GM21360 (cell line): ENCODE measurements around the gene PCDH1.
"Not testable (repeated sequence)": the region's sequence is repeated elsewhere in the genome, so short reads cannot be mapped to it uniquely, and the experiment has no call there.

Experiments used
- ATAC-seq: cut with Tn5 transposase; IDR thresholded peaks from one replicate; pipeline ENCODE4 v1.9.1; 2021; ENCODE audit warnings: mild to moderate bottlenecking, moderate library complexity; ENCODE audit not compliant: unreplicated experiment

Gene PCDH1

DNA sequence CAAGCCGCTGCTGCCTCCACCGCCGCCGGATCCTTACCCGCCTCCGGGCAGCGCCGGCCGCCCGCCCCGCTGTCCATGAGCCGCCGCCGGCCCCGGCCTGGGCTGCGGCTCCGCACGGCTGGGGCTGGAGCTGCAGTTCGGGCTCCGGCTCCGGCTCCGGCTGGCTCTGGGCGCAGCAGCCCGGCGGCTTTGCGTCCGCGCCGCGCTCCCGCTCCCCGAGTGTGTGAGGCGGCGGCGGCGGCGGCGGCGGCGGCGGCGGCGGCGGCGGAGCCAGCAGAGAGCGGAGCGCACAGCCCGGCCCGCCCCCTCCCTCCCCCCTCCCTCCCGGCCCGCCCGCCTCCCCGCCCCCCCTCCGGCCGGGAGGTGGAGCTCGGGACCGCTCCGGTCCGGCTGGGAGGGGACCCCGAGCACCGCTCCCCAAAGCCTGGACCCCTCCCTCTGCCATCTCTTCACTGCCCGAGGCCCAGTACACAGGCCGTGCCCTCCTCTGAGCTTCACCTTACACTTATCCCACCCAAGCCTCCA, at the start of gene PCDH1:
Gene PCDH1, minus strand, starts transcription at position 225 of the 525 bp plus-strand sequence. Its CDS starts 148 bp downstream, at position 77.
- no peak for ATAC-seq

GRCh38 chr5:141926434-141926833, 48.2 kb upstream of the PCDH1 start:
- ATAC-seq = no peak

GRCh38 chr5:141923448-141924313, 45.5 kb upstream of the PCDH1 start, which contains the start of gene DELE1:
DELE1 (plus strand) TSS chr5:141923871; CDS start chr5:141923942, 71 bp downstream.
- ATAC-seq = peak; percentile 92

- ATAC-seq = not testable (repeated sequence)
Measured at GRCh38 chr5:141922827-141923447, 44.7 kb upstream of the PCDH1 start.

- ATAC-seq = no peak
Measured at GRCh38 chr5:141920771-141921170, 42.6 kb upstream of the PCDH1 start.

DNA sequence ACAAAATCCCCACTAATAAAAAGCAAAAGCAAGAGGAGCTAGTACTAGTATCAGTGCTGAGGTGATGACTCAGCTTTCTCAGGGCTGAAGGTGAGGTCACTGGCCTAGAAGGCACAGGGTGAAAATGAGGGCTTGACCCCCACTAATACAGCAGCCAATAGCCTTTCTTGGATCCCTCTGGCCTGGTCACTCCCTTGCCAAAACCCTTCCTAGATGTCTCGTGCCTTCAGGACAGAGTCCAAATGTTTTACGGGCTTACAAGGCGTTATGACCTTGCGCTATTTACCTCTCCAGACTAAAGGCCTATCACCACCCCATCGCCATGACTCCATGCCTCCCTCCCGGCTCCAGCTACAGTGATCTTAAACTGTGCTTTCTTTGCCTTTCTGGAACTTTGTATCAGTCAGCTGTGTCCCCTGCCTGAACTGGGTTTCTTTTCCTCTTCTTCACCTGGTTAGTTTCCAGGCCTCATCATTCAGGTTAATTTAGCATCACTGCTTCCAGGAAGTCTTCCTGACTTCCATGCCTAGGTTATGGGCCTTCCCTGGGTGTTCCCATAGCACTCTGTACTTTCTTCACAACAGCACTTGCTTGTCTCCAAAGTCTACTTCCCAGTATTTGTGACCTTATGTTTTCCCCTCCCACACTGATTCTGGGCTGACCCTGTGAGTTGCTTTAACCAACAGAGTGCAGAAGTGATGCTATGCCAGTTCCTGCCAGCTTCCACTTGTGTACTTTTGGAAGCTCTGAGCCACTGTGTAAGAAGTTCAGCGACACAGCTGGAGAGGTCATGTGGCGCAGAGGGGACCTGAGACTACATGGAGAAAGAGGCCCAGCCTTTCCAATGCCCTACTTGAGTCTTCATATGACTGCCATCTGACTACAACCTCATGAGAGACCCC, 41.3 kb upstream of the PCDH1 start:
- ATAC-seq = no peak

DNA sequence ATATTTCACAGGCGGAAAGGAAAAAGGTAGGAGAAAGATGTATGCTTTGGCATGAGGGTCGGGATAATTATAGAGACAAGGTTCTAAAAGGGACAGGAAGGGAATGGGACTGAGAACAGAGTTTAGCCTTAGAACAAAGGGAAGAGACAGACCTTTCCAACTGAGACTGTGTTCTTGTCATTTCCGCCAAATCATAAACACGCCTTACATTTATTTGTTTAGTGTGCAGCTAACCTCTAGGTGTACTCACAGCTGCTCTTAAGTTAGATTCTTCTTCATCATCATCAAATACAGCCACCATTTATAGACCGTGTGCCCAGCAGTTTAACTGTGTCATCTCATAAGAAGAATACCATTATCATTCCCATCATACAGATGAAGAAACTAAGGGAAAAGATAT, 39.5 kb upstream of the PCDH1 start:
- no peak for ATAC-seq

- peak; percentile 37 for ATAC-seq
Measured at GRCh38 chr5:141916522-141916921, 38.3 kb upstream of the PCDH1 start.

GRCh38 chr5:141915881-141916336, 37.7 kb upstream of the PCDH1 start:
- ATAC-seq = peak; percentile 39

- no peak for ATAC-seq
Measured at GRCh38 chr5:141914797-141915196, 36.6 kb upstream of the PCDH1 start.

DNA sequence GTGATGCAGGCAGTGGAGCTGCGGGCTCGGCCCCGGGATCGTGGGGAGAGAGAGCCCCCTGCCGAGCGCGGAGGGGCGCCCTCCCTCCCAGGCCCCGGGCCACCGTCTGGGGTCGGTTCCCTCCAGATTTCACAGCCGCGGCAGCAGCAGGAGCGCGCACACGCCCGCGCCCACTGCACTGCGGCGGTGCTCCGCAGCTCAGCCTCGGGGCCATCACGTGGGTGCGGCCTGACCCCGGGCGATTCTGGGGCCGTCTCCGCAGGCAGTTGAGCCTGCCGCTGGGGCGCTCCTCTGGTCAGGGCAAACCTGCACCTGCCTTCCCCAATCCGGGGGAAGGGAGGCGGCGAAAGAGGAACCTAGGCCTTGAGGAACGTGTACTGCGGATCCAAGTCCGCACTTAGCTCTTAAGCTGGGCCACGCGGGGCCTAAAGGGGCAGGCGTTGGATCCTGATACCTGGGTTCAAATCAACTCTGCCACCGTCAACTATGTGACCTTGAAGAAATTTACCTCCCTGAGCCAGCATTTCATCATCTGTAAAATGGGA, 36.1 kb upstream of the PCDH1 start:
- ATAC-seq = peak; percentile 58

DNA sequence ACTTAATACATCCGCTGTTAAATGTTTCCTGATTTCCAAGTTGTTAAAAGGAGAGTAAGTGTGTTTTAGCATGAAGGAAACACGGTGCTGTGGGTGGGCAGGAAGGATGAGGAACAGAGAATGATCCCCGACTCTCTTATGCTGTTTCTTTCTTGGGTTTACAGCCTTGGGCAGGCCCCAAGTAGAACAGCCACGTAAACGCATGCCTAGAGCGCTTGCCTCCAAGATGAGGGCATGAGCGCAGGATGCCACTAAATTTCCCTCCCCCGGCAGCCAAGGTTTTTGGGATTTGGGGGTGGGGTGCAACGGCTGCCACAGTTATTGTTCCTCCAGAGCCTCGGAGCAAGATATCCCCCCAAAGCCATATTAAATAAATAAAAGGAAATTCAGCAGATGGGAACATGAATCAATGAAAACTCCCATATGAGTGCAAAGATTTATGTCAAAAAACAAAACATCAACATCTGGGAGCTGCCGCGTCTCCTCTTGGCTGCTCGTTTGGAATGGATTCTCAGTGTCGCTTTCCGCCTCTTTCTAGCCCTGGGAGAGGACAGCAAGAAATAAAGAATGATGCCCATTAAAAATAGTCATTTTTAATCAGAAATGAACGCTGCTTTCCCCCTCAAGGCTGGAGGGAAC, 35.5 kb upstream of the PCDH1 start:
- ATAC-seq = no peak

DNA sequence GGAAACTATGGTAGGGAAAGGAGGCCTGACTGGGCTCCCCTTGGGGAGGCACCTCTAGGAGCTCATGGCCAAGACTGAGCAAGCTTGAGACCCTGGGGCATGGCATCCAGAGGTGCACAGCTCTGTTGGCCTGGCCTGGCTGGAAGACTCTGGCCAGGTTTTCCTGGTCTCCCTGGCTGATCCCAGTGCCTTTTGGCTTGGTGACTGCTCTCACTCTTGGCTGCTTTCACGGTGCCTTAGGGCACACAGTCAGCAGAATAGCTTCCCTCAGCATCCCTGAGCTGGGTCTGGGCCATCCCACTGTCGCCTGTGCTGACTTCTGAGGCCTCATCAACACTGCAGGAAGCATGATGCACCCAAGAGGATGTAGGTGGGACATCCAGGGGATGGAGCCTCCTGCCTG, 32.1 kb upstream of the PCDH1 start:
- no peak for ATAC-seq

- ATAC-seq = no peak
Measured at GRCh38 chr5:141909212-141909611, 31.0 kb upstream of the PCDH1 start.

GRCh38 chr5:141908796-141909195, 30.6 kb upstream of the PCDH1 start:
- no peak for ATAC-seq

GRCh38 chr5:141906972-141907371, 28.8 kb upstream of the PCDH1 start:
- ATAC-seq = no peak

DNA sequence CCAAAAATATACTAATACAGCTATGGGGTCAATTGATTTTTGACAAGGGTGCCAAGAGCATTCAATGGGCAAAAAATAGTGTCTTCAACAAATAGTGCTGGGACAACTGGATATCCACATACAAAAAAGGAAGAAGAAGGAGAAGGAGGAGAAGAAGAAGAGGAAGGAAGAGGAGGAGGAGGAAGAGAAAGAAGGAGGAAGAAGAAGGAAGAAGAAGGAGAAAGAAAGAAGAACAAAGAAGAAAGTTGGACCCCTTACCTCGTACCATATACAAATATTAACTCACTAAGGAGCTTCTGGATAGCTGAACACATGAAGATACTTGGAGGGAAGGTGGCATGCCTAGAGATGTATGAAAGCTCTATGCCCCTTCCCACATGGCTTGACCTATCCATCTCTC, 28.3 kb upstream of the PCDH1 start:
- ATAC-seq = no peak

GRCh38 chr5:141904551-141904950, 26.3 kb upstream of the PCDH1 start:
- ATAC-seq = no peak

GRCh38 chr5:141903261-141903660, 25.1 kb upstream of the PCDH1 start:
- ATAC-seq = no peak
